NCI-H2107 (cell line): ENCODE measurements around the gene SLU7.

Experiments
- DNase-seq: peaks from one replicate; lab custom pipeline; 2025; lab: John Stamatoyannopoulos, UW

The SLU7 gene

GRCh38 chr5:160418561-160419457, at the start of gene SLU7:
TSS of gene SLU7 (minus strand) at chr5:160419081. CDS start at chr5:160415294, 3,787 bp downstream.
- peak; percentile 59 for DNase-seq

GRCh38 chr5:160468363-160468975, 49.6 kb upstream of the SLU7 start:
- no peak for DNase-seq

- no peak for DNase-seq
Measured at GRCh38 chr5:160467555-160468362, 48.9 kb upstream of the SLU7 start.

GRCh38 chr5:160466889-160467554, 48.1 kb upstream of the SLU7 start:
- DNase-seq: no peak

GRCh38 chr5:160466116-160466515, 47.2 kb upstream of the SLU7 start:
- DNase-seq: no peak

- no peak for DNase-seq
Measured at GRCh38 chr5:160464466-160464797, 45.6 kb upstream of the SLU7 start.

GRCh38 chr5:160463740-160464465, 45.0 kb upstream of the SLU7 start:
- DNase-seq: no peak

- DNase-seq: no peak
Measured at GRCh38 chr5:160463227-160463626, 44.3 kb upstream of the SLU7 start.

- DNase-seq: no peak
Measured at GRCh38 chr5:160462167-160462566, 43.3 kb upstream of the SLU7 start.

- no peak for DNase-seq
Measured at GRCh38 chr5:160461378-160461777, 42.5 kb upstream of the SLU7 start.

GRCh38 chr5:160460377-160461049, 41.6 kb upstream of the SLU7 start:
- no peak for DNase-seq

GRCh38 chr5:160458806-160459800, 40.2 kb upstream of the SLU7 start:
- DNase-seq: no peak

- no peak for DNase-seq
Measured at GRCh38 chr5:160457252-160457651, 38.4 kb upstream of the SLU7 start.

- no peak for DNase-seq
Measured at GRCh38 chr5:160456480-160457177, 37.7 kb upstream of the SLU7 start.

GRCh38 chr5:160455600-160455999, 36.7 kb upstream of the SLU7 start:
- DNase-seq: no peak

- no peak for DNase-seq
Measured at GRCh38 chr5:160453751-160454150, 34.9 kb upstream of the SLU7 start.

GRCh38 chr5:160452795-160453194, 33.9 kb upstream of the SLU7 start:
- DNase-seq: no peak

- no peak for DNase-seq
Measured at GRCh38 chr5:160452036-160452435, 33.2 kb upstream of the SLU7 start.

GRCh38 chr5:160451281-160451680, 32.4 kb upstream of the SLU7 start:
- DNase-seq: no peak
